Limb (tissue), 2 donors: Measurements from ENCODE around the gene PAFAH1B1.

Experiments used
- DNase-seq, 2 donors: peaks; one replicate each; pipeline ENCODE4 v3.0.0-alpha.2; 2016; ENCODE audit errors: extremely low spot score in 2 of 2

PAFAH1B1 gene

DNA sequence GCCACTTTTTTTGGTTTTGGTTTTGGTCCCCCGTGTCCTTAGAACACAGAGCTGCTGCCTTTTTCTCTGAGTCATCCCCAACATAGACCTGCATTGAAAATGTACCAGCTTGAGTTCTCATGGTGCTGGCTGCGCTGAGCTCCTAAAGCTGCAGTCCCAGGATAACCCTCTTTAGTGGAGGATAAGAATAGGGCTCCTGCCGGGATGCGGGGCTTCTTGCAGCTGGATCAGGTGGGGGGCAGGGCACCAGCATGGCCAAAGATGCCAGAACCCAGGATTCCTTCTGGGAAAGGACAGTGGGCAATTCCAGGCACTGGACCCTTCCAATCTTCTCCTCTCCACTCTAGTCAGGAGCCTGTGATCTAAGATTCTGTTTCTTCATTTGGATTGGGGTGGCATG lies 126.4 kb downstream of the PAFAH1B1 start:
- no peak for DNase-seq

DNA sequence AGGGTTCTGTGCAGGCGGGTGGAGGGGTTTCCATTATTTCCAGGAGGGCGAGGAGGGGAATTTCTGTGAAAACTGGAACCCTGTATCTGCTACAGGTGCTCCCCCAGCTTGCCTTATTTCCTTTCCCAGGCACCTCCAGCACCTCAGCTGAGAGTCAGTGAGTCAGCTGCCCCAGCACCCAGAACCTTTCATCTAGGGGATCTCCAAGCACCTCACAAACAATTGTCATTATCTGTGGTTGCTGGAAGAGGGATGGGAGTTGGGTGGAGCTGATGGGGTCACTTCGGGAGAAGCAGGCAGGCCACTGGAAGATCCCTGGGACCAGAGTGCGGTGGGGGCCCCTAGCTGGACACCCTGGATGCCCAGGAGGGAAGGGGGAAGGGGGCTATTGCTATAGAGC lies 128.1 kb downstream of the PAFAH1B1 start:
- no peak for DNase-seq

GRCh38 chr17:2722611-2723010 lies 129.2 kb downstream of the PAFAH1B1 start:
- DNase-seq = no peak

DNA sequence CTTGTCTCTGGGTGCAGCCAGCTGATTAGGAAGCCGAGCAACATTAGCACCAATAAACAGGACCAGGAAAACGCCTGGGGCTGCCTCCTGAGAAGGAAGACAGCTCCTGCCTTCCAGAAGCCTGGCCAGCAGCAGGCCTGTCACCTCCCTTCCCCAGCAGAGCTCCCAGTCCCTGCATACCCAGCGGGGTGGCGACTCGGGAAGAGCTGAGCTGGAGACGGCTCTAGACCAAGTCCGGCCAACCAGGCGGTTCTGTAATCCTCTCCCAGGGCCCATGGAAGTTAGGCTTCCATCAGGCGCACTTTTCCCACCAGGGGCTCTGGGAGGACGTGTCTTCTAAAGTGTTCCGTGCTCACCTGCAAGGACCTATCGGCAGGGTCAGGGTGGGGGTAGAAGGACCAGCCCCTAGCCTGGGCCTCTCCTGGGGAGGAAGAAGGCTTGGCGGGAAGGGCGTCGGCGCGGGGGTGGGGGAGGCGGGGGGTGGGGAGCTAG lies 130.1 kb downstream of the PAFAH1B1 start:
- DNase-seq = no peak

GRCh38 chr17:2723997-2724783 lies 130.7 kb downstream of the PAFAH1B1 start:
- peak in 1 of 2 donors; percentile 74 for DNase-seq

GRCh38 chr17:2724784-2725164 lies 131.3 kb downstream of the PAFAH1B1 start:
- DNase-seq = peak in 1 of 2 donors; percentile 17

DNA sequence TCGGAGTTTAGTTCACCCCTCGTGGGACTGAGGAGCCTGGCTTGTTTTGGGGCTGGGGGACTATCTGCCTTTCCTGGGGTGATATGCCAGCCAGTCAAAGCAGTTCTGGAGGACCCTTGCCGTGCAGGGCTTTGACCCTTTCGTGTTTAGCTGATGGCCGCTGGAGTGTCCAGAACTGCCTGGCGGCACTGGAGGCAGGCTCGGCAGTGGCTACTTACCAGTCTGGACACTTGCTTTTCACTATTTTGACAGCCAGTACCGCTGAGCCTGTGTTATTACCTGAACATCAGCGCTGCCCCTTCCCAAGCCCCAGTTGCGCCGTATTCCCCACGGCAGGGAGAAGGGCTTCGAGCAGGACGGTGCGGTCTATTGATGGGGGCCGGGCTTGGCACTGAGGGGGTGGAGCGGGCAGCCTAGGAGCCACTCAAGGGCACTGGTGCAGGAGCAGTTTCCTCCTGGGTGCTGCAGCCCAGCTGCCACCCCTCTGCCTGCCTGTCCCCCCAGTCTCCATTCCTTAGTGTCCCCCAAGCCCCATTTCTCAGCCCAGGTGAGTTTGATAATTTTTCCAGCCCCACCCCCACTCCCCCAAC lies 137.4 kb downstream of the PAFAH1B1 start:
- DNase-seq = no peak

DNA sequence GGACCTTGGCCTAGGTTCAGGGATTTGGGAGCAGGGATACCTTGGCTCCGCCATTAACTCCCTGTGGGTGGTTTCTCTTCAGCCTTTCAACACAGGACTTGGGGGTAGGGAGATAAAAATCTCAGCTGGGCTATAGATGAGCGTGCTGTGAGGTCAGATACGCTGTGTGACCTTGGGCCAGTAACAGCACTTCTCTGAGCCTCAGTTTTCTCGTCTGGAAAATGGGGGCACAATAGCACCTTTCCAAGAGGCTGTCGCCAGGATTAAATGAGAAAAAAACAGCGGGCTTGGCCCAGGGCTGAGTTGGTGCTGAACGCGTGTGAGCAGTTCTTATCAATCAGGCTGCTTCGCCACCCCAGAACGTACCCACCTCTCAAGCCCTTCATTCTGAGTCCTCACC lies 138.4 kb downstream of the PAFAH1B1 start:
- DNase-seq = no peak

GRCh38 chr17:2734939-2735338 lies 141.5 kb downstream of the PAFAH1B1 start:
- DNase-seq = no peak
